Memory B cell (primary cell): ENCODE data around the gene COX7A1.

Experiments used
- ATAC-seq: fragments of 150-1000 bp; cut with Tn5 transposase; 2 replicates; pipeline ENCODE4 v1.10.0; 2021; ENCODE audit warnings: low read depth, mild to moderate bottlenecking, moderate library complexity
- DNase-seq, 2 donors: peaks; one replicate each; pipeline ENCODE4 v3.0.0; 2022; ENCODE audit warnings: low spot score in 2 of 2
- H3K27ac Mint-ChIP-seq: one replicate; pipeline ENCODE4 v1.8.0; 2022; ENCODE audit warnings: mild to moderate bottlenecking, moderate library complexity, mixed read lengths
- H3K27me3 Mint-ChIP-seq: one replicate; pipeline ENCODE4 v1.8.0; 2022; ENCODE audit warnings: mixed read lengths
- H3K36me3 Mint-ChIP-seq: one replicate; pipeline ENCODE4 v1.8.0; 2022; ENCODE audit warnings: mild to moderate bottlenecking, mixed read lengths
- H3K4me1 Mint-ChIP-seq: one replicate; pipeline ENCODE4 v1.8.0; 2022; ENCODE audit warnings: mixed read lengths
- H3K4me3 Mint-ChIP-seq: one replicate; pipeline ENCODE4 v1.8.0; 2022; ENCODE audit warnings: mild to moderate bottlenecking, moderate library complexity, mixed read lengths
- H3K9me3 Mint-ChIP-seq: one replicate; pipeline ENCODE4 v1.8.0; 2022; ENCODE audit warnings: mixed read lengths

COX7A1 gene

DNA sequence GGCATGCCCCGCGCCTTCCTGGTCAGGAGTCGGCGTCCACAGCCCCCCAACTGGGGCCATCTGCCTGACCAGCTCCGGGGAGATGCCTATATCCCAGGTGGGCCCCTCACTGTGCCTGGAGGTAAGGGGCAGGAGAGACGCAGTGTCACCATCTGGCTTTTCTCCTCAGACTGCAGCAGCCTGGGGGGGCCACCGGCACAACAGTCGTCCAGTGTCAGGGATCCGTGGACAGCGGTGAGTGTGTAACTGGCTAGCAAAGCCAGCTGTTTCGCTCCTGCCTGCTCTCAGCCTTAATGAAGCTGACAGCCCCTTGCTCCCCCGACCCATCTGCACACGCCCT, 41.1 kb downstream of the COX7A1 start:
- Mint-ChIP-seq H3K27me3 (no peaks in the 10 kb centered on the region), H3K27ac (no peak overlapping the region), H3K36me3 (peaks cover 9% of the 10 kb centered on the region), H3K4me1 (peaks cover 15% of the 10 kb centered on the region), H3K4me3 (no peak overlapping the region), H3K9me3 (no peaks in the 10 kb centered on the region)
- ATAC-seq (no peak), DNase-seq (no peak)

- Mint-ChIP-seq H3K4me1 (peaks cover 12% of the 10 kb centered on the region), H3K27me3 (no peaks in the 10 kb centered on the region), H3K9me3 (no peaks in the 10 kb centered on the region), H3K27ac (no peak within 1 kb of the TSS), H3K36me3 (peaks cover 9% of the 10 kb centered on the region), H3K4me3 (no peak within 1 kb of the TSS)
- ATAC-seq (no peak), DNase-seq (no peak)
Observed at GRCh38 chr19:36110487-36111199, 41.6 kb downstream of the COX7A1 start, which contains the start of gene OVOL3. Gene OVOL3 (plus strand): TSS chr19:36111143. CDS start chr19:36111203, 60 bp downstream.

GRCh38 chr19:36108684-36109083, 43.6 kb downstream of the COX7A1 start:
- Mint-ChIP-seq H3K9me3 (no peaks in the 10 kb centered on the region), H3K27ac (no peak overlapping the region), H3K36me3 (peaks cover 9% of the 10 kb centered on the region), H3K4me1 (peaks cover 7% of the 10 kb centered on the region), H3K27me3 (no peaks in the 10 kb centered on the region), H3K4me3 (no peak overlapping the region)
- DNase-seq: no peak
- no peak for ATAC-seq

GRCh38 chr19:36106991-36107390, 45.3 kb downstream of the COX7A1 start:
- H3K36me3 Mint-ChIP-seq: peaks cover 4% of the 10 kb centered on the region
- H3K27me3 Mint-ChIP-seq: no peaks in the 10 kb centered on the region
- H3K27ac Mint-ChIP-seq: no peak overlapping the region
- DNase-seq (no peak), ATAC-seq (no peak)
- no peaks in the 10 kb centered on the region for H3K9me3 Mint-ChIP-seq
- H3K4me1 Mint-ChIP-seq: no peaks in the 10 kb centered on the region
- no peak overlapping the region for H3K4me3 Mint-ChIP-seq

GRCh38 chr19:36106441-36106840, 45.8 kb downstream of the COX7A1 start:
- no peaks in the 10 kb centered on the region for H3K27me3 Mint-ChIP-seq
- ATAC-seq (no peak), DNase-seq (no peak)
- H3K4me3 Mint-ChIP-seq: no peak overlapping the region
- H3K9me3 Mint-ChIP-seq: no peaks in the 10 kb centered on the region
- no peak overlapping the region for H3K27ac Mint-ChIP-seq
- no peaks in the 10 kb centered on the region for H3K4me1 Mint-ChIP-seq
- H3K36me3 Mint-ChIP-seq: peaks cover 4% of the 10 kb centered on the region

DNA sequence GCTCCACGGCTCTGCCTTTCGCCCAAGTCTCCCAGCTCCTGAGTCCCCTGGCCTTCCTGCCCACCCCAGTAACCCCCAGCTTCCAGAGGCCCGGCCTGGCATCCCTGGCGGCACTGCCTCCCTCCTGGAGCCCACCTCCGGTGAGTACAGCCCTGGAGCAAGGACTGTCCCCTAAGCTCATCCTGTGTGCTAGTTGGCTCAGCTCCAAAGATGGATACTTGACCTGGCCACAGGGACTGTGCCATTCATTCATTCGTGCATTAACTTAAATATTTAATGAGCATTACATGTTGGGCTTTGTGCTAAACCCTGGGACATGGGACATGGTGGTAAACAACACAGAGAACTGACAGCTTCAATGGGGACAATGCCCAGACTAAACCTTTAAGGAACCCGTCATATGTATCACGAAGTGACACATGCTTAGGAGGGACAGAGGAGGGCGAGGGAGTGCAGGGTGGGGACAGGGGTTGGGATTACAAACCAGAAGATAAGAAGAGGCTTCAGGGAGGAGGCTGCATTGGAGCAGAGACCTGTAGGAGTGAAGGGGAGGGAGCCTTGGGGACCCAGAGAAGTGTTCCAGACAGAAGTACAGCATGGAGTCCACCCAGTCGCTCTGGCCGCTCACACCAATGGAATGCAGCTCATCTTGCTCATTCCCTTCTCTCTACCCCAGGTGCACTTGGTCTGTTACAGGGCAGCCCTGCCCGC, 48.2 kb downstream of the COX7A1 start:
- H3K4me1 Mint-ChIP-seq: peaks cover 4% of the 10 kb centered on the region
- no peak overlapping the region for H3K4me3 Mint-ChIP-seq
- no peak overlapping the region for H3K27ac Mint-ChIP-seq
- H3K36me3 Mint-ChIP-seq: peaks cover 4% of the 10 kb centered on the region
- no peak for ATAC-seq
- DNase-seq: no peak
- no peaks in the 10 kb centered on the region for H3K9me3 Mint-ChIP-seq
- no peaks in the 10 kb centered on the region for H3K27me3 Mint-ChIP-seq

DNA sequence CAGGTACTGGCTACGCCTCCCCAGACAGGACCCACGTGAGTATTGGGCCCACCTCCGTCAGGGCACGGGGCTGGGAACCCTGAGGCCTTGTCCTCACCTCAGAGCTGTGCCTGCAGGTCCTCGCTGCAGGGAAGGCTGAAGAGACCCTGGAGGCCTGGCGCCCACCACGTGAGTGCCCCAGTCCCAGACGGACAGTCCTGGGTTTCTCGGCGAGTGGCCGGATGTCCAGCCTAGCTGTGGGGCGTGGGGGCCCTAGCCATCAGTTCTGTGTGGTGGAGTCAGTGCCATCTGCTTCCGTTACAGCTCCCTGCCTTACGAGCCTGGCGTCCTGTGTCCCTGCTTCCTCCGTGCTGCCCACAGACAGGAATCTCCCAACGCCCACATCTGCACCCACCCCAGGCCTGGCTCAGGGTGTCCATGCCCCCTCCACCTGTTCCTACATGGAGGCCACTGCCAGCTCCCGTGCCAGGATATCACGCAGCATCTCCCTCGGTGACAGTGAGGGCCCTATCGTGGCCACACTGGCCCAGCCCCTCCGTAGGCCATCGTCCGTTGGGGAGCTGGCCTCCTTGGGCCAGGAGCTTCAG, 49.1 kb downstream of the COX7A1 start:
- no peak overlapping the region for H3K27ac Mint-ChIP-seq
- no peak overlapping the region for H3K4me3 Mint-ChIP-seq
- ATAC-seq: no peak
- no peak for DNase-seq
- H3K9me3 Mint-ChIP-seq: no peaks in the 10 kb centered on the region
- H3K27me3 Mint-ChIP-seq: no peaks in the 10 kb centered on the region
- peaks cover 4% of the 10 kb centered on the region for H3K4me1 Mint-ChIP-seq
- peaks cover 4% of the 10 kb centered on the region for H3K36me3 Mint-ChIP-seq

DNA sequence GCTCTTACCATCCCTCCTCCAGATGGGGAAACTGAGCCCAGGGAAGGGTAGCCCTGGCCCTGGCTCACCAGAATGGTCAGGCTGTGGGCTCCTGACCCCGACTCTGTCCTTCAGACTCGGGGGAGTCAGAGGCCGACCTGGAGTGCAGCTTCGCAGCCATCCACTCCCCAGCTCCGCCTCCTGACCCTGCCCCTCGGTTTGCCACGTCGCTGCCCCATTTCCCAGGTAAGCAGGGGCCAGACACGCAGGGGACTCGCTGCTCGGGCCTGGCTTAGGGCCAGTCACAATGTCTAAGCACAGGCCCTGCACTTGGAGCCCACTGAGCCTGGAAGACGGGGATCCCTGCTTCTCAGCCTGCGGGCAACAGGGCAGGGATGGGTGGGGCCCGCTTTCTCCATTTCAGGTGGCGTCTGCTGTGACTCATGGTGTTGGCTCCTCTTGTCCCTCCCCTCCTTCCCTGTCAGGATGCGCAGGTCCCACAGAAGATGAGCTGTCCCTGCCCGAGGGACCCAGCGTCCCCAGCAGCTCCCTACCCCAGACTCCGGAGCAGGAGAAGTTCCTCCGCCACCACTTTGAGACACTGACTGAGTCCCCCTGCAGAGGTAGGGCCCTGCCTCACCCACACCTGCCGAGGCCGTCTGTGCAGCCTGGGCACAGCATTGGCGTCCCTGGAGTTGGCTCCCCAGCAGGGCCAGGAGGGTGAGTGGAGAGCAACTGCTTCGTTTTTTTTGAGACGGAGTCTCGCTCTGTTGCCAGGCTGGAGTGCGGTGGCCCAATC, 50.5 kb downstream of the COX7A1 start:
- ATAC-seq: no peak
- Mint-ChIP-seq H3K36me3 (peaks cover 2% of the 10 kb centered on the region), H3K27ac (no peak overlapping the region), H3K9me3 (no peaks in the 10 kb centered on the region), H3K4me1 (peaks cover 4% of the 10 kb centered on the region), H3K4me3 (no peak overlapping the region), H3K27me3 (no peaks in the 10 kb centered on the region)
- no peak for DNase-seq
